GM12878 (cell line): Measurements from ENCODE around the gene RUFY3. TPM values are rescaled to one million over a fixed set of nuclear protein-coding genes. Genes with fewer than 3 reads are reported as not detected.

Experiments used
- ATAC-seq: fragments of 200-7000 bp; cut with Tn5 transposase; 3 replicates; pipeline ENCODE4 v1.9.1; 2020; ENCODE audit warnings: mild to moderate bottlenecking, moderate library complexity
- BruUV-seq: library from RNA; stranded (reverse); fragments of 400-500 nt; replicated peaks from 2 replicates; lab custom pipeline; 2021; lab: Mats Ljungman, UMichigan
- CTCF ChIA-PET: fragments of 300-600 bp; sonication (Branson Sonifier 250); formaldehyde crosslinking; extraction: SDS; loops from one replicate; lab custom pipeline; 2021; ENCODE audit warnings: inconsistent platforms; lab: Yijun Ruan, JAX
- POLR2A ChIA-PET: fragments of 350-600 bp; formaldehyde crosslinking; extraction: SDS; loops from one replicate; lab custom pipeline; 2021; ENCODE audit warnings: inconsistent platforms; lab: Charles Lee
- RAD21 ChIA-PET: fragments of 300-600 bp; sonication (Branson Sonifier 250); formaldehyde crosslinking; loops from one replicate; lab custom pipeline; 2023; ENCODE audit warnings: antibody characterized with exemption; ENCODE audit not compliant: unreplicated experiment; lab: Charles Lee
- SMC1A ChIA-PET: fragments of 300-600 bp; sonication (Branson Sonifier 250); formaldehyde crosslinking; loops from one replicate; lab custom pipeline; 2023; ENCODE audit not compliant: unreplicated experiment, uncharacterized antibody; lab: Charles Lee
- DNase-seq: peaks from one replicate; pipeline ENCODE4 v3.0.0-alpha.2; 2011; ENCODE audit warnings: low read depth, low spot score
- FAIRE-seq: peaks from 3 replicates; lab custom pipeline; 2011; peaks lifted over from hg19 to GRCh38; lab: Jason Lieb, UNC
- H2AFZ ChIP-seq: 2 replicates; pipeline ENCODE4 v1.6.0; 2011; ENCODE audit warnings: low read depth, low read length, control low read depth; ENCODE audit not compliant: control insufficient read depth
- H3K27ac ChIP-seq: 2 replicates; pipeline ENCODE4 v1.5.1; 2011; ENCODE audit warnings: control low read depth; ENCODE audit not compliant: control insufficient read depth, insufficient read depth
- H3K27me3 ChIP-seq, 2 experiments: replicated peaks in 1 of 2; 2 replicates each; pipeline versions ENCODE4 v1.6.0 to v1.6.1; 2011; ENCODE audit warnings: low read length in 1 of 2; ENCODE audit not compliant: control insufficient read depth in 2 of 2, insufficient read depth in 2 of 2
- H3K36me3 ChIP-seq, 2 experiments: 2 replicates each; pipeline ENCODE4 v1.5.1; 2011; ENCODE audit warnings: low read length in 1 of 2; ENCODE audit not compliant: control insufficient read depth in 2 of 2, insufficient read depth in 2 of 2
- H3K4me1 ChIP-seq: 2 replicates; pipeline ENCODE4 v1.6.1; 2011; ENCODE audit warnings: mild to moderate bottlenecking, low read length, moderate library complexity, mixed read lengths; ENCODE audit not compliant: control insufficient read depth, insufficient read depth
- H3K4me2 ChIP-seq: 2 replicates; pipeline ENCODE4 v1.6.0; 2011; ENCODE audit warnings: control low read depth; ENCODE audit not compliant: control insufficient read depth, insufficient read depth
- H3K4me3 ChIP-seq: fragments of 200-600 bp; sonication (generic); 2 replicates; pipeline ENCODE4 v1.5.1; 2016
- H3K79me2 ChIP-seq: 2 replicates; pipeline ENCODE4 v1.6.0; 2011; ENCODE audit warnings: low read length; ENCODE audit not compliant: control insufficient read depth, insufficient read depth
- H3K9ac ChIP-seq: 2 replicates; pipeline ENCODE4 v1.8.0; 2011; ENCODE audit warnings: low read length, control low read depth, mixed read lengths; ENCODE audit not compliant: control insufficient read depth, insufficient read depth
- H3K9me3 ChIP-seq: replicated peaks from 3 replicates; pipeline ENCODE4 v1.5.1; 2011; ENCODE audit warnings: mild to moderate bottlenecking, low read length; ENCODE audit not compliant: control insufficient read depth, insufficient read depth
- H4K20me1 ChIP-seq: 2 replicates; pipeline ENCODE4 v1.6.0; 2011; ENCODE audit not compliant: control insufficient read depth, insufficient read depth
- EGR1 ChIP-seq, 2 experiments: IDR thresholded peaks; 1 replicate in 1 of 2; 2 replicates in 1 of 2; pipeline ENCODE4 v1.6.1; 2011 to 2012; ENCODE audit warnings: low read depth in 2 of 2, low read length in 2 of 2, borderline replicate concordance in 1 of 2, mild to moderate bottlenecking in 1 of 2, moderate library complexity in 1 of 2
- GABPA ChIP-seq: IDR thresholded peaks from 2 replicates; pipeline ENCODE4 v1.6.1; 2014; ENCODE audit warnings: antibody characterized with exemption, low read depth, mild to moderate bottlenecking, inconsistent platforms
- GATAD2B ChIP-seq: fragments of 450-650 bp; conservative IDR thresholded peaks from 2 replicates; pipeline ENCODE4 v1.6.1; 2017; ENCODE audit warnings: low read depth, mild to moderate bottlenecking, moderate library complexity
- IKZF1 ChIP-seq: fragments of 450-650 bp; conservative IDR thresholded peaks from 2 replicates; pipeline ENCODE4 v1.6.1; 2017; ENCODE audit warnings: antibody characterized with exemption, mild to moderate bottlenecking
- IRF4 ChIP-seq: IDR thresholded peaks from 2 replicates; pipeline ENCODE4 v1.6.1; 2011; ENCODE audit warnings: low read depth, low read length
- LARP7 ChIP-seq: fragments of 450-650 bp; IDR thresholded peaks from 2 replicates; pipeline ENCODE4 v1.6.1; 2017; ENCODE audit warnings: mild to moderate bottlenecking
- NRF1 ChIP-seq: conservative IDR thresholded peaks from 2 replicates; pipeline ENCODE4 v1.6.1; 2011; ENCODE audit warnings: mild to moderate bottlenecking, low read depth, low read length, improper control_type of control experiment
- RAD21 ChIP-seq: IDR thresholded peaks from 2 replicates; pipeline ENCODE4 v1.6.1; 2011; ENCODE audit warnings: mild to moderate bottlenecking, low read depth, low read length, moderate library complexity; ENCODE audit not compliant: insufficient read depth
- SMAD5 ChIP-seq: IDR thresholded peaks from 2 replicates; pipeline ENCODE4 v1.6.1; 2016; ENCODE audit warnings: antibody characterized with exemption, low read depth
- SREBF2 ChIP-seq: IDR thresholded peaks from 2 replicates; pipeline ENCODE4 v1.6.1; 2012; ENCODE audit warnings: mild to moderate bottlenecking, low read length
- TCF3 ChIP-seq: IDR thresholded peaks from 2 replicates; pipeline ENCODE4 v1.6.1; 2012; ENCODE audit warnings: low read depth, mild to moderate bottlenecking, low read length, borderline replicate concordance; ENCODE audit not compliant: insufficient read depth
- ZSCAN29 ChIP-seq: fragments of 450-650 bp; IDR thresholded peaks from 2 replicates; pipeline ENCODE4 v1.6.1; 2017; ENCODE audit warnings: mild to moderate bottlenecking, moderate library complexity
- WGBS: methylation state at CpG from one replicate; pipeline ENCODE4 v1.1.6; 2016; ENCODE audit warnings: low lambda C conversion rate; ENCODE audit not compliant: insufficient replicate concordance, insufficient coverage; ENCODE audit errors: missing lambda C conversion rate; 5-methylcytosine and 5-hydroxymethylcytosine counted together
- in situ Hi-C: fragments of 300-500 bp; cut with MboI; formaldehyde crosslinking; loops from 9 replicates; pipeline ENCODE4 v1.14.3; 2018; ENCODE audit warnings: mixed read lengths
- intact Hi-C: fragments of 100-400 bp; cut with micrococcal nuclease; formaldehyde crosslinking; loops from one replicate; pipeline ENCODE4 v1.14.2; 2022; ENCODE audit not compliant: unreplicated experiment
- polyA plus RNA-seq, 11 experiments: library from polyadenylated mRNA; depleted of rRNA in 4 of 11; unstranded in 6 of 11; stranded (reverse) in 5 of 11; fragments of >200 nt; fragmentation: Nextera tagmentation in 4 of 11; fragmentation: Illumina TruSeq in 1 of 11; extraction: Ambion mirVana in 4 of 11; extraction: Trizol in 1 of 11; gene quantifications; 1 replicate in 1 of 11; 2 replicates in 10 of 11; pipeline versions ENCODE4 v1.2.1 to v1.2.3, GENCODE V29; 2011 to 2016; ENCODE audit warnings: inconsistent platforms in 2 of 11, missing spikeins in 2 of 11, low read depth in 1 of 11
- total RNA-seq, 4 experiments: library from RNA; depleted of rRNA in 3 of 4; stranded (reverse); fragments of >200 nt in 3 of 4; fragmentation: Illumina TruSeq in 1 of 4; extraction: Trizol in 1 of 4; gene quantifications; 2 replicates each; pipeline versions ENCODE4 v1.2.1 to v1.2.3, GENCODE V29; 2013 to 2021
- TF ChIP-seq, protein P1 (sequence below): fragments of 450-650 bp; conservative IDR thresholded peaks from 2 replicates; pipeline ENCODE4 v1.6.1; 2017; ENCODE audit warnings: mild to moderate bottlenecking, moderate library complexity

The RUFY3 gene
- total and polyA plus RNA-seq, 10 of the 15 experiments (the other 5 are each of a cell fraction or from before 2014, with no cell fraction given) = 5.1 to 28.3 (median 13.1) TPM

GRCh38 chr4:70704215-70704930 lies 17.4 kb upstream of the RUFY3 start (continued):
- peak; percentile 32; the same call in 1 of the 2 replicates for TF ChIP-seq RAD21
- peak in 1 of 2 experiments; percentile 41; a peak in 1 of 3 replicates for TF ChIP-seq EGR1 (IDR thresholded peaks at IDR 0.05; ENCODE audit: borderline replicate concordance in 1 of 2, low read depth in 2 of 2, low read length in 2 of 2)
- no peak for TF ChIP-seq GABPA
- TF ChIP-seq IRF4 = no peak
- TF ChIP-seq TCF3 = peak; percentile 53; the same call in 1 of the 2 replicates
- TF ChIP-seq ZSCAN29 = no peak
- no peak for TF ChIP-seq NRF1
- TF ChIP-seq SMAD5 = no peak; the same call in 1 of the 2 replicates
- TF ChIP-seq, all 136 proteins: peak for 20

- H3K36me3 ChIP-seq = no peaks in the 10 kb centered on the region
- no TSS peak for BruUV-seq
- SMC1A ChIA-PET = interaction anchor here (1.4 to 5.8 kb wide), 7 partner anchors 15 to 292 kb away, joined by 3 to 77 read pairs (median 8); partner anchors contain the start of genes DCK, GRSF1 and UTP3
- no peaks in the 10 kb centered on the region; the same call in 1 of the 2 replicates for H3K4me1 ChIP-seq
- H3K9ac ChIP-seq = peak overlapping the region; percentile 70; the same call in 1 of the 2 replicates
- TF ChIP-seq IKZF1 (peak; percentile 85), GATAD2B (peak; percentile 78; the same call in 1 of the 2 replicates), LARP7 (peak; percentile 82), SREBF2 (no peak)
- TF ChIP-seq, protein P1, sequence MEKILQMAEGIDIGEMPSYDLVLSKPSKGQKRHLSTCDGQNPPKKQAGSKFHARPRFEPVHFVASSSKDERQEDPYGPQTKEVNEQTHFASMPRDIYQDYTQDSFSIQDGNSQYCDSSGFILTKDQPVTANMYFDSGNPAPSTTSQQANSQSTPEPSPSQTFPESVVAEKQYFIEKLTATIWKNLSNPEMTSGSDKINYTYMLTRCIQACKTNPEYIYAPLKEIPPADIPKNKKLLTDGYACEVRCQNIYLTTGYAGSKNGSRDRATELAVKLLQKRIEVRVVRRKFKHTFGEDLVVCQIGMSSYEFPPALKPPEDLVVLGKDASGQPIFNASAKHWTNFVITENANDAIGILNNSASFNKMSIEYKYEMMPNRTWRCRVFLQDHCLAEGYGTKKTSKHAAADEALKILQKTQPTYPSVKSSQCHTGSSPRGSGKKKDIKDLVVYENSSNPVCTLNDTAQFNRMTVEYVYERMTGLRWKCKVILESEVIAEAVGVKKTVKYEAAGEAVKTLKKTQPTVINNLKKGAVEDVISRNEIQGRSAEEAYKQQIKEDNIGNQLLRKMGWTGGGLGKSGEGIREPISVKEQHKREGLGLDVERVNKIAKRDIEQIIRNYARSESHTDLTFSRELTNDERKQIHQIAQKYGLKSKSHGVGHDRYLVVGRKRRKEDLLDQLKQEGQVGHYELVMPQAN = 0 out of 2 replicates have a peak, but pooled peaks have one; percentile 32
- H3K79me2 ChIP-seq = peaks cover 2% of the 10 kb centered on the region; the same call in 1 of the 2 replicates
- peak overlapping the region; percentile 91 for H3K4me2 ChIP-seq
- DNase-seq (no peak), FAIRE-seq (no peak), ATAC-seq (peak; percentile 59)
- 2% methylated on average over 29 of the region's 39 CpGs for WGBS
- no peaks in the 10 kb centered on the region for H4K20me1 ChIP-seq
- peak overlapping the region; percentile 82 for H2AFZ ChIP-seq
- no peaks in the 10 kb centered on the region for H3K27me3 ChIP-seq
- POLR2A ChIA-PET = interaction anchor here (1.0 to 7.8 kb wide), 6 partner anchors 8 to 125 kb away, joined by 3 to 52 read pairs (median 6); partner anchors contain the start of gene UTP3
- no peaks in the 10 kb centered on the region for H3K9me3 ChIP-seq
- RAD21 ChIA-PET = interaction anchor here (1.1 to 7.1 kb wide), 12 partner anchors 10 to 302 kb away, joined by 3 to 82 read pairs (median 8); partner anchors contain the start of genes DCK and UTP3
- intact Hi-C loops = loop anchor here (2.0 to 5.0 kb wide), 2 partner anchors 16 to 132 kb away; partner anchors contain the start of genes GRSF1 and UTP3
- CTCF ChIA-PET = interaction anchor here (0.9 to 7.5 kb wide), 13 partner anchors 10 to 289 kb away, joined by 3 to 77 read pairs (median 6); partner anchors contain the start of genes DCK and UTP3
- peak overlapping the region; percentile 50 for H3K27ac ChIP-seq
- H3K4me3 ChIP-seq = peak overlapping the region; percentile 92
- in situ Hi-C loops = no loop called here
Measured at GRCh38 chr4:70704931-70705182, 16.9 kb upstream of the RUFY3 start.
